Hepatocyte (in vitro differentiated cells): Measurements from ENCODE around the gene TNFRSF21.

ENCODE experiments used
- EZH2 ChIP-seq: fragments of 200-600 bp; sonication (generic); IDR thresholded peaks from 2 replicates; pipeline ENCODE4 v1.6.1; 2016; ENCODE audit warnings: antibody characterized with exemption, mild to moderate bottlenecking, borderline replicate concordance
- TF ChIP-seq, protein P1 (sequence below): fragments of 200-600 bp; sonication (generic); IDR thresholded peaks from 2 replicates; pipeline ENCODE4 v1.5.1; 2016; ENCODE audit warnings: antibody characterized with exemption, mild to moderate bottlenecking; ENCODE audit not compliant: poor library complexity

DNA sequence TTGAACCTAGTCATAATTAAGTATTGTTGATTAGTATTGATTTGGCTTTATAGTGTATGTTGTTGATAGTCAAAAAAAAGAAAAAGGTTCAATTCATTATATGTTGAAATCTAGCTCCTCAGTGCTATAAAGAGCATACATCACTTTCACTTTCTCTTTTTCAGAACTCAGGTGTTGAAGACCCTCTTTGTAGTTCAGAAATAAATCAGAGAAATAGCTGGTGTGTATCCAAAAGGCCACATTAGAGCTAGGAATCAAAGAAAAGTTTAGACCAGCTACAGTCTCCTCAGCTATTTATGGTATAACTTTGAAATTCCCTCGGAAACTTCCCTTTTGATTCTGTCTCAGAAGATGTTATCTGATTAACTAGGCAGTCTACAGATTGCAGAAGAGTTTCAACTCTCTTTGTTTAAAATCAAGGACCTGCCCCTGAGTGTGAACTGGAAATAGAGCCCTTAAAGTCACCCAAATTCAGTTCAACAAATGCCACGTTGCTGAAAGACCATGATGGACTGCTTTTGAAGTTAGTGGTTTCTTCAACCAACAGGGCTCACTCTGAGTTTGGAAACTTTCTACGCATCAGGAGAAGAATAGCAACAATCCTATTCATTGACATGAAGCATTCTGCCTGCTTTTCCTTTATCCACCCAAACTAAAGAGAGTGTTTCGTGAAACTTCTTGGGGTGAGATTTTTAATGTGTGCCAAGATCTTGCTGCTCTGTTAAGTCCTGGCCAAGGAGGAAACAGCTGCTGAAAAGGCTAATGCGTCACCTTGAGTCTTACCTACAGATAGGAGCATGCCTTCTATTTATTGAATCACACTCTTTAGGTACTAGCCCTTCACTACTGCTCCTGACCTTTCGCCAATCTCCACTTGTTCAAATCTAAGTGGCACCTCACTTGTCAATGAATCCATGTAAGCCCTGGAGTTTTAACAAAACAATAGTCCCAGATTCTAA is 111.7 kb downstream of the TNFRSF21 start:
- TF ChIP-seq EZH2 = no peak
- TF ChIP-seq, protein P1, sequence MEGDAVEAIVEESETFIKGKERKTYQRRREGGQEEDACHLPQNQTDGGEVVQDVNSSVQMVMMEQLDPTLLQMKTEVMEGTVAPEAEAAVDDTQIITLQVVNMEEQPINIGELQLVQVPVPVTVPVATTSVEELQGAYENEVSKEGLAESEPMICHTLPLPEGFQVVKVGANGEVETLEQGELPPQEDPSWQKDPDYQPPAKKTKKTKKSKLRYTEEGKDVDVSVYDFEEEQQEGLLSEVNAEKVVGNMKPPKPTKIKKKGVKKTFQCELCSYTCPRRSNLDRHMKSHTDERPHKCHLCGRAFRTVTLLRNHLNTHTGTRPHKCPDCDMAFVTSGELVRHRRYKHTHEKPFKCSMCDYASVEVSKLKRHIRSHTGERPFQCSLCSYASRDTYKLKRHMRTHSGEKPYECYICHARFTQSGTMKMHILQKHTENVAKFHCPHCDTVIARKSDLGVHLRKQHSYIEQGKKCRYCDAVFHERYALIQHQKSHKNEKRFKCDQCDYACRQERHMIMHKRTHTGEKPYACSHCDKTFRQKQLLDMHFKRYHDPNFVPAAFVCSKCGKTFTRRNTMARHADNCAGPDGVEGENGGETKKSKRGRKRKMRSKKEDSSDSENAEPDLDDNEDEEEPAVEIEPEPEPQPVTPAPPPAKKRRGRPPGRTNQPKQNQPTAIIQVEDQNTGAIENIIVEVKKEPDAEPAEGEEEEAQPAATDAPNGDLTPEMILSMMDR = no peak
